Measurements from ENCODE around the gene SLC4A4.

SLC4A4 gene

DNA sequence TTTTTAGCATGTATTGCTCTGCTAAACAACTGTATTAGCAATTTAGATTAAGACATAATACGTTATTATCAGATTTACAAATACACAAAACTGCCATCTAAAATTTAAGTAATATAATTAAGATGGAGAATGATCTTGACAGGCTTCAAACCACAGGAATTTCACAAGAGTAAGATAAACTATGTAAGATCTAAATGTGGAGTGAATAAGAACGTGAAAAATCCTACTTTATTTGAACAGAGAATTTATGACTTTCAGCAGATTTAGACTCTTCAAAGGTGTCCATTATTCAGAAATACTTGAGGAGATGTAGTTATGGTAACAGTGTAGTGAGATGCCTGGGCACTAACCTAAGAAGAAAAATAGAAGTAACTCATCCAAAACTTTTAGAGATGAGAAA lies 73.2 kb downstream of the SLC4A4 start:
- H3K4me3 Mint-ChIP-seq = no peak overlapping the region
- H3K27ac Mint-ChIP-seq = no peak overlapping the region
- peaks cover 2% of the 10 kb centered on the region for H3K27me3 Mint-ChIP-seq
- no peaks in the 10 kb centered on the region for H3K4me1 Mint-ChIP-seq (ENCODE audit: low read depth)
- DNase-seq = no peak
- H3K36me3 Mint-ChIP-seq (ENCODE audit: low read depth) = no peaks in the 10 kb centered on the region
- peaks cover 5% of the 10 kb centered on the region for H3K9me3 Mint-ChIP-seq

DNA sequence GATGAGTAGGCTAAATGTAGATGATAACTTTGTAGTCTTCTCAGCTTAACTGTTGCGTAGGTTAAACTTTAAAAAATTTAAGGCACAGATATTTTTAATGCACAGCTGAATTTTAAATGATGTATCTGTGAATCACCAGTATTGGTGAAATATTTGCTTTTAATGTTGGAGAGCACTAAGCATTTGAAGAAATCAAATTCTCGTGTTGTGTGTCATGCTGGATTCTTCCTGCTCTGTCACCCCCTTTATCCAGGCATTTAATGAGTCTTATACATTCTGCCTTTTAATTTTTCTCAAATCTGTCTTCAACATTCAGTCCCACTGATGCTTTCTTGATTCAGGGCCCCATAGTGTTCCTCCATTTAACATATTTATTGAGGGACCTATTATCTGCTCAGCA lies 76.7 kb downstream of the SLC4A4 start:
- Mint-ChIP-seq H3K4me1 (ENCODE audit: low read depth) (no peaks in the 10 kb centered on the region), H3K4me3 (no peak overlapping the region), H3K36me3 (ENCODE audit: low read depth) (no peaks in the 10 kb centered on the region), H3K27ac (no peak overlapping the region), H3K27me3 (peaks cover 6% of the 10 kb centered on the region), H3K9me3 (no peaks in the 10 kb centered on the region)
- DNase-seq = no peak

DNA sequence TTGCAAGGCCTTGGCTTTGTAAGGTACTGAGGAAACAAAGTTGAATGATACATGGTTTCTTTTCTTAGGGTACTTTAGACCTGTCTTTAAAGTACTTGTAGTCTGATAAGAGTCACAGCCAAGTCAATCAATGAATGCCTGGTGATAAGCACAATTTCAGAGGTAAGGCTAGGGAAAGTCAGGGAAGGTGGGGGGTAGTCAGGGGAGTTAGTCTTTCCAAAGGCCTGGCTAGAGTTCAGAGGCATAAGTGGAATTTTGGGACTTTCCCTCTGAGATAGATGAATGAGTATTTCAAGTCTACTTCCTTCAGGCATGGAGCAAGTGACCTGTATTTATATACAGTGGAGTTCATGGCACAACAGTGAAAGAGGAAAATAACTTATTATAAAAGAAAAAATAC lies 78.3 kb downstream of the SLC4A4 start:
- Mint-ChIP-seq H3K27ac (no peak overlapping the region), H3K4me3 (no peak overlapping the region), H3K4me1 (ENCODE audit: low read depth) (no peaks in the 10 kb centered on the region), H3K36me3 (ENCODE audit: low read depth) (no peaks in the 10 kb centered on the region), H3K27me3 (peaks cover 3% of the 10 kb centered on the region), H3K9me3 (no peaks in the 10 kb centered on the region)
- DNase-seq = no peak

DNA sequence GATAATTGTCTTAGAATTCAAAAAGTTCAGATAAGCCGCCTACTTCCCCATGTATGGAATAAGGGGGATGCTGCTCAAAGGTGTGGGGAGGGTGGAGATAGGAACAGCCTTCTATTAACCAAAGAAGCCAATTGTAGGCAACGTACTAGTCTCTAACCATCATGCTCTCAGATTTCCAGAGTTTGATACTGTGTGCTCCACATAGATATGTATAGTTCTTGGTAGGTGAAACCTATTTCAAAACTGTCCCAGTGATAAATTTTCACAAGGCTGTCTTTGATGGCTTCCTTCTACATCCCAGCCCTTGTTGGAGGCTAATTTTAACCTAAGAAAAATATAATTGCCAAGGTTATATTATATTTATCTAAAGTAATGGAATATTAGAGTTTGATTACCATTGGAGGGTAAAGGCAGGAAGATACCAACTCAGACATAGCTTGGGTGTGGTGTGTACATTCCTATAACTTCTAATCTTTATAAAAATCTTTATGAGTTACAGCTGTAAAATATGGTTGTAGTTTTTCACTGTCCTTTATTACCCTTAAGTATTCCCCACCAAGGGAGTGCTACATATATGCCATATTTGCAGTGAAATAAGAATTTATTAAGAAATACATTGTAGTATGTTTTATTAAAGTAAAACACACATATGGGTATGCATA lies 87.7 kb downstream of the SLC4A4 start:
- H3K4me3 Mint-ChIP-seq = no peak overlapping the region
- no peaks in the 10 kb centered on the region for H3K36me3 Mint-ChIP-seq (ENCODE audit: low read depth)
- no peaks in the 10 kb centered on the region for H3K9me3 Mint-ChIP-seq
- DNase-seq = no peak
- H3K27ac Mint-ChIP-seq = no peak overlapping the region
- H3K4me1 Mint-ChIP-seq (ENCODE audit: low read depth) = no peaks in the 10 kb centered on the region
- H3K27me3 Mint-ChIP-seq = no peaks in the 10 kb centered on the region

GRCh38 chr4:71429106-71429505 lies 90.3 kb downstream of the SLC4A4 start:
- no peaks in the 10 kb centered on the region for H3K36me3 Mint-ChIP-seq (ENCODE audit: low read depth)
- H3K4me3 Mint-ChIP-seq = no peak overlapping the region
- no peaks in the 10 kb centered on the region for H3K27me3 Mint-ChIP-seq
- H3K27ac Mint-ChIP-seq = no peak overlapping the region
- H3K9me3 Mint-ChIP-seq = no peaks in the 10 kb centered on the region
- no peaks in the 10 kb centered on the region for H3K4me1 Mint-ChIP-seq (ENCODE audit: low read depth)
- no peak for DNase-seq

DNA sequence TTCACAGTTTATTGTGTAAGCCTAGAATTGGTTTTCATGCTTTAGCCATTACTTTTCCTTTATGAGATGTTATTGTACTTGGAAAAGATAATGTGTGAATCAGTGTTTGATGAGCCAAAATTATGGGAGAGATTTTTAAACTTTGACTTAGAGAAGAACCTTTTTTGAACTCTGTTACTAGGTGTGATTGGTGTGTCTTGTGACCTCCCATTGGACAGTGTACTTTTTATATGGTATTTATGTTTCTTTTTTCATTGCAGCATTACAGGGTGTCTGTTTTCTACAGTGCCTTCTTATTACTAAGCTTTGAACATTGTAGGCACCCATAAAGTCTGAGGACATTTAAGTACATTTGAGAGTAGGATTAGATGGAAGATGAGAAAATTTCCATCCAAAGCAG lies 91.1 kb downstream of the SLC4A4 start:
- DNase-seq = no peak
- Mint-ChIP-seq H3K27me3 (no peaks in the 10 kb centered on the region), H3K4me3 (no peak overlapping the region), H3K36me3 (ENCODE audit: low read depth) (no peaks in the 10 kb centered on the region), H3K9me3 (no peaks in the 10 kb centered on the region), H3K27ac (no peak overlapping the region), H3K4me1 (ENCODE audit: low read depth) (no peaks in the 10 kb centered on the region)

- Mint-ChIP-seq H3K4me3 (no peak overlapping the region), H3K9me3 (no peaks in the 10 kb centered on the region), H3K27me3 (no peaks in the 10 kb centered on the region), H3K4me1 (ENCODE audit: low read depth) (no peaks in the 10 kb centered on the region), H3K36me3 (ENCODE audit: low read depth) (no peaks in the 10 kb centered on the region), H3K27ac (no peak overlapping the region)
- DNase-seq = no peak
Measured at GRCh38 chr4:71430609-71431008, 91.8 kb downstream of the SLC4A4 start.

- H3K4me1 Mint-ChIP-seq (ENCODE audit: low read depth) = no peaks in the 10 kb centered on the region
- no peak overlapping the region for H3K4me3 Mint-ChIP-seq
- no peak overlapping the region for H3K27ac Mint-ChIP-seq
- H3K9me3 Mint-ChIP-seq = no peaks in the 10 kb centered on the region
- no peaks in the 10 kb centered on the region for H3K36me3 Mint-ChIP-seq (ENCODE audit: low read depth)
- no peak for DNase-seq
- no peaks in the 10 kb centered on the region for H3K27me3 Mint-ChIP-seq
Measured at GRCh38 chr4:71440612-71441011, 101.8 kb downstream of the SLC4A4 start.

GRCh38 chr4:71441186-71442169 lies 102.7 kb downstream of the SLC4A4 start:
- H3K36me3 Mint-ChIP-seq (ENCODE audit: low read depth) = no peaks in the 10 kb centered on the region

GRCh38 chr4:71442336-71442735 lies 103.5 kb downstream of the SLC4A4 start:
- no peak for DNase-seq
- Mint-ChIP-seq H3K27ac (no peak overlapping the region), H3K36me3 (ENCODE audit: low read depth) (no peaks in the 10 kb centered on the region), H3K4me3 (no peak overlapping the region), H3K4me1 (ENCODE audit: low read depth) (no peaks in the 10 kb centered on the region), H3K27me3 (no peaks in the 10 kb centered on the region), H3K9me3 (no peaks in the 10 kb centered on the region)

More at GRCh38 chr4:71441186-71442169, 102.7 kb downstream of the SLC4A4 start:
- no peaks in the 10 kb centered on the region for H3K4me1 Mint-ChIP-seq (ENCODE audit: low read depth)
- H3K4me3 Mint-ChIP-seq = no peak overlapping the region
- H3K9me3 Mint-ChIP-seq = no peaks in the 10 kb centered on the region
- no peak overlapping the region for H3K27ac Mint-ChIP-seq
- no peaks in the 10 kb centered on the region for H3K27me3 Mint-ChIP-seq
- DNase-seq = no peak

DNA sequence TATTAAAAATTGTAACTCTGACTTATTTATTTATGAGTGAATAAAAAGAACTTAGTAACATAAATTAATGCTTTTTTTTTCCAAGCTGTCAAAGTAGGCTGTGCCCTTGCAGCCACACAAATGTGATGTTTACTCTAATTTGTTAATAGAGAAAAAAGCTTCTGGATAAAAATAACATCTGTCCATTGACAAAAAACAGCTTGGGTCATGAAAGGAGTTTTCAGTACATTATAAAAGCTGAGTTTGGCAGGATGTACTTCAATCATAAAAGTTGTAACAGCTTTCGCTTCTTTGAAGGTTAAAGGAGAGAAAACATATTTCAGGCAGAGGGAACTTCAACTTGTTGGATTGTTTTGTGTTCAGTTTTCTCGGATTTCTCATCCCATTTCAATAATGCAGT lies 105.6 kb downstream of the SLC4A4 start:
- H3K36me3 Mint-ChIP-seq (ENCODE audit: low read depth) = no peaks in the 10 kb centered on the region

DNA sequence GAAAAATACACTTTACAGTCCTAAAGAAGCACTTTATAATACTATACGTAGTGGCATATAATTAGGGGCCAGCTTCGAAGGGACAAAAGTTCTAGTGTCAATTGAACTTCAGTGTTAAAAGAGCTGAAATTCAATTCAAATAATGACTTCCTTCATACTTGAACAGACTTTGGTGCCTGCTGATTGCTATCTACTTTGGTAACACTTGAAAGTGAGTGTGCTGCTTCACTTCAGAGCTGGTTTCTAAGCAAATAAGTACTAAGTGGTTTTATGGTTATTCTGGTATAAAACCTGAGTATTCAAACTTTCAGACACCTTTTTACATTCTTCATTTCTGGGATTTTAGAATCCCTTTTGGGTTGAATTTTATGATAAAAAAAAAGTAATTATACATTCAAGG lies 107.0 kb downstream of the SLC4A4 start:
- H3K4me3 Mint-ChIP-seq = no peak overlapping the region
- DNase-seq = no peak

More for the DNA sequence above, 105.6 kb downstream of the SLC4A4 start:
- no peak overlapping the region for H3K4me3 Mint-ChIP-seq
- H3K4me1 Mint-ChIP-seq (ENCODE audit: low read depth) = no peaks in the 10 kb centered on the region
- H3K27me3 Mint-ChIP-seq = no peaks in the 10 kb centered on the region
- DNase-seq = no peak
- no peak overlapping the region for H3K27ac Mint-ChIP-seq
- H3K9me3 Mint-ChIP-seq = no peaks in the 10 kb centered on the region

GRCh38 chr4:71446479-71447081 lies 107.8 kb downstream of the SLC4A4 start:
- Mint-ChIP-seq H3K4me1 (ENCODE audit: low read depth) (no peaks in the 10 kb centered on the region), H3K4me3 (no peak overlapping the region), H3K27ac (no peak overlapping the region), H3K27me3 (no peaks in the 10 kb centered on the region), H3K9me3 (no peaks in the 10 kb centered on the region), H3K36me3 (ENCODE audit: low read depth) (no peaks in the 10 kb centered on the region)
- no peak for DNase-seq

More for the DNA sequence above, 107.0 kb downstream of the SLC4A4 start:
- no peaks in the 10 kb centered on the region for H3K9me3 Mint-ChIP-seq
- H3K27ac Mint-ChIP-seq = no peak overlapping the region
- H3K36me3 Mint-ChIP-seq (ENCODE audit: low read depth) = no peaks in the 10 kb centered on the region
- no peaks in the 10 kb centered on the region for H3K27me3 Mint-ChIP-seq
- no peaks in the 10 kb centered on the region for H3K4me1 Mint-ChIP-seq (ENCODE audit: low read depth)

DNA sequence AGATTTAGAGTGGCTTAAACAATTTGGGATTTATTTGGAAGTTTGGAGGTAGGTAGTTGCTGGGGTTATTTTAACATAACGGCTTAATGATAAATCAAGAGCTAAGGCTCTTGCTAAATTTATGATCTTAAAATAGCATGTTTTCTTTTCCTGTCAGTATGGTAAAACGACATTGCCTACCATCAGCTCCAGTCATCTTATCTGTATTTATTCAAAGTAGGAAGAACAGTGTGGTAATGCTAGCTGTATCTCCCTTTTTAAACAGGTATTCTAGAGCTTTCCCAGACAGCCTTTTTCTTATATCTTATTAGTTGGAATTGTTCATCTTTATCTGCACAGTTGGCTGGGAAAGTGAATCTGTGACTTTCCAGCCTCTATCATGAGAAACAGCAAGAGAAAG lies 110.2 kb downstream of the SLC4A4 start:
- Mint-ChIP-seq H3K4me1 (ENCODE audit: low read depth) (no peaks in the 10 kb centered on the region), H3K4me3 (no peak overlapping the region), H3K9me3 (no peaks in the 10 kb centered on the region), H3K36me3 (ENCODE audit: low read depth) (no peaks in the 10 kb centered on the region), H3K27me3 (no peaks in the 10 kb centered on the region), H3K27ac (no peak overlapping the region)
- DNase-seq = no peak

GRCh38 chr4:71449878-71450277 lies 111.1 kb downstream of the SLC4A4 start:
- Mint-ChIP-seq H3K27me3 (no peaks in the 10 kb centered on the region), H3K4me3 (no peak overlapping the region)

More at GRCh38 chr4:71449878-71450277, 111.1 kb downstream of the SLC4A4 start:
- Mint-ChIP-seq H3K27ac (no peak overlapping the region), H3K9me3 (no peaks in the 10 kb centered on the region), H3K4me1 (ENCODE audit: low read depth) (no peaks in the 10 kb centered on the region), H3K36me3 (ENCODE audit: low read depth) (no peaks in the 10 kb centered on the region)
- DNase-seq = no peak
